KMS-11 (cell line): ENCODE measurements around the gene PMPCA.

Experiments
- H2AFZ ChIP-seq: fragments of 200-600 bp; sonication (generic); 2 replicates; pipeline ENCODE4 v1.6.1; 2016; ENCODE audit warnings: antibody characterized with exemption, mixed run types, low read depth
- H3K27ac ChIP-seq: fragments of 200-600 bp; sonication (generic); 2 replicates; pipeline ENCODE4 v1.6.1; 2016; ENCODE audit warnings: mild to moderate bottlenecking, mixed run types
- H3K27me3 ChIP-seq: fragments of 200-600 bp; sonication (generic); 2 replicates; pipeline ENCODE4 v1.6.1; 2017; ENCODE audit warnings: mild to moderate bottlenecking, low read depth, mixed run types, moderate library complexity; ENCODE audit not compliant: insufficient read depth
- H3K36me3 ChIP-seq: fragments of 200-600 bp; sonication (generic); 2 replicates; pipeline ENCODE4 v1.6.1; 2017; ENCODE audit warnings: mild to moderate bottlenecking, mixed run types; ENCODE audit not compliant: insufficient read depth
- H3K4me1 ChIP-seq: fragments of 200-600 bp; sonication (generic); 2 replicates; pipeline ENCODE4 v1.6.1; 2016; ENCODE audit warnings: mild to moderate bottlenecking, low read depth, mixed run types; ENCODE audit not compliant: poor library complexity, severe bottlenecking
- H3K4me2 ChIP-seq: fragments of 200-600 bp; sonication (generic); 2 replicates; pipeline ENCODE4 v1.7.0; 2016; ENCODE audit warnings: mild to moderate bottlenecking, mixed run types
- H3K4me3 ChIP-seq: fragments of 200-600 bp; sonication (generic); IDR thresholded peaks from 2 replicates; pipeline ENCODE4 v1.6.1; 2017; ENCODE audit warnings: low read depth, low read length, mixed read lengths; ENCODE audit not compliant: insufficient read depth
- H3K79me2 ChIP-seq: fragments of 200-600 bp; sonication (generic); 2 replicates; pipeline ENCODE4 v1.6.1; 2016; ENCODE audit warnings: low read depth, mixed run types; ENCODE audit not compliant: insufficient read depth
- H3K9ac ChIP-seq: fragments of 200-600 bp; sonication (generic); 2 replicates; pipeline ENCODE4 v1.6.1; 2016; ENCODE audit warnings: mild to moderate bottlenecking, mixed run types
- H4K20me1 ChIP-seq: fragments of 200-600 bp; sonication (generic); 2 replicates; pipeline ENCODE4 v1.6.1; 2016; ENCODE audit warnings: mild to moderate bottlenecking, mixed run types; ENCODE audit not compliant: insufficient read depth
- CTCF ChIP-seq: fragments of 200-600 bp; sonication (generic); conservative IDR thresholded peaks from 2 replicates; pipeline ENCODE4 v1.6.1; 2017; ENCODE audit warnings: low read depth, mild to moderate bottlenecking, antibody characterized with exemption, low read length, moderate library complexity, mixed read lengths

Gene PMPCA

GRCh38 chr9:136370687-136371532 lies 39.5 kb upstream of the PMPCA start:
- no peak overlapping the region for H2AFZ ChIP-seq
- H3K27me3 ChIP-seq, result no peaks in the 10 kb centered on the region
- H3K9ac ChIP-seq, result no peak overlapping the region
- no peaks in the 10 kb centered on the region for H3K36me3 ChIP-seq
- no peak overlapping the region for H3K4me2 ChIP-seq
- H3K4me3 ChIP-seq, result no peak overlapping the region
- no peak for TF ChIP-seq CTCF
- H3K79me2 ChIP-seq, result no peaks in the 10 kb centered on the region
- no peaks in the 10 kb centered on the region for H4K20me1 ChIP-seq
- H3K4me1 ChIP-seq, result no peaks in the 10 kb centered on the region
- H3K27ac ChIP-seq, result no peak overlapping the region

- Histone ChIP-seq H3K27ac (no peak overlapping the region), H3K36me3 (no peaks in the 10 kb centered on the region), H4K20me1 (no peaks in the 10 kb centered on the region), H3K4me3 (no peak overlapping the region), H3K4me2 (no peak overlapping the region), H3K27me3 (no peaks in the 10 kb centered on the region), H3K4me1 (no peaks in the 10 kb centered on the region), H2AFZ (no peak overlapping the region), H3K9ac (no peak overlapping the region), H3K79me2 (no peaks in the 10 kb centered on the region)
- TF ChIP-seq CTCF, result no peak
These were observed 39.0 kb upstream of the PMPCA start for GRCh38 chr9:136371533-136371880.

DNA sequence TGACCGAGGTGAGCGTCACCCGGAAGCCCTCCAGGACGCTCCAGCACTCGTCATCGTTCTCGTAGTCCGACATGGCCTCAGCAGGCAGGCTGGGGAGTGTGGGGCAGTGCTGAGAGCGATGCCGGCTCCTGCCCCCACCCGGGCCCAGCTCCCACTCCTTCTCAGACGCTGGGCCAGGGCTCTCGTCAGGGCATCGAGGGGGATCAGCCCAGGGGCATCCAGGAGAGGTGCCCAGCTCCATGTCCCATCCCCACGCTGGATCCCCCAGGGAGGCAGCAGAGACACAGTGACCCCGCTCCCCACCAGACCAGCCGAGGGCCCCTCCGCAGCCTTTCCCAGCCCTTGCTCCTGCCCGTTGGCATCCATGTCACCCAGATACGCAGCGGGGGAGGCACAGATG lies 38.5 kb upstream of the PMPCA start:
- H3K36me3 ChIP-seq, result no peaks in the 10 kb centered on the region
- no peak overlapping the region for H3K9ac ChIP-seq
- no peaks in the 10 kb centered on the region for H3K79me2 ChIP-seq
- no peak overlapping the region for H3K4me3 ChIP-seq
- H4K20me1 ChIP-seq, result no peaks in the 10 kb centered on the region
- no peaks in the 10 kb centered on the region for H3K27me3 ChIP-seq
- H3K27ac ChIP-seq, result no peak overlapping the region
- no peak for TF ChIP-seq CTCF
- H3K4me2 ChIP-seq, result no peak overlapping the region
- no peaks in the 10 kb centered on the region for H3K4me1 ChIP-seq
- H2AFZ ChIP-seq, result no peak overlapping the region

DNA sequence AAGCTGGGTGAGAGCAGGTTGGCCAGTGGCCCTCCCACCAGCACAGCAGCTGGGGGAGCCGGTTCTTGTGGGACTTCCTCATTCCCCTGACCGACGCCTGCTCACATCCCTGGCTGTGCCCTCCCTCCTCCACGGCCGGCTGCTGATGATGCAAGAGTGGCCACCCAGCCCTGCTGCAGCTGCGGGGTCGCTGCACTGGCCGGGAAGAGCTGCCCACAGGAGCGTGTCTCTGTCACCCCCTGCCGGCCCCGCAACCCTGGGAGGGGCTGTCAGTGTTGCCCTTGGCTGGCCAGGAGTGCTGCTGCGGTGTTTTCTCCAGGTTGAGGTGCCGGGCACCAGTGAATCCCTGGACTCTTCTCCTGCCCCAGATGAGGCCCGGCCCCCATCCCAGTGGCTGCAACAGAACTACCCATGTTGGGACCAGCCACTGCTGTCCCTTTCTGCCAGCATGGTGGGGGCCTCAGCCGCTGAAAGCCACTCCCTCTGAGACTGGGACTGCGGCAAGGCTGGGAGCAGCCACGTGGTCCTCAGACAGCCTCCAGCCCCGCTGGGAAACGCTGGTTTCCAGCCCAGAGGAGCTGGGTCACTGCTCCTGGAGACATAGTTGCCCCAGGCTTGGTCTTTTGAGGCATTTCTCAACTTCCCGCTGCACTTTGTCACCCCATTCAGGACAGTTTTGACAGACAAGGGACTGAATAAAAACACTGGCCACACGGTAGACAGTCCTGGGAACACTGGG lies 37.7 kb upstream of the PMPCA start:
- Histone ChIP-seq H3K27ac (no peak overlapping the region), H3K4me1 (no peaks in the 10 kb centered on the region), H3K36me3 (no peaks in the 10 kb centered on the region), H4K20me1 (no peaks in the 10 kb centered on the region), H3K4me3 (no peak overlapping the region), H3K27me3 (no peaks in the 10 kb centered on the region), H2AFZ (no peak overlapping the region), H3K4me2 (no peak overlapping the region), H3K9ac (no peak overlapping the region), H3K79me2 (no peaks in the 10 kb centered on the region)
- TF ChIP-seq CTCF, result no peak
